RWPE1 (cell line): Measurements from ENCODE around the gene NOP58.
"Not testable (repeated sequence)": the region's sequence is repeated elsewhere in the genome, so short reads cannot be mapped to it uniquely, and the experiment has no call there.

ENCODE experiments used
- CTCF ChIA-PET: fragments of 350-600 bp; sonication (Branson Sonifier 250); formaldehyde crosslinking; extraction: SDS; loops from one replicate; lab custom pipeline; 2021; lab: Yijun Ruan, JAX
- POLR2A ChIA-PET: fragments of 400-600 bp; formaldehyde crosslinking; extraction: SDS; loops from one replicate; lab custom pipeline; 2020; ENCODE audit warnings: antibody characterized with exemption; ENCODE audit not compliant: low non-redundant PET; lab: Yijun Ruan, JAX
- DNase-seq: peaks from one replicate; pipeline ENCODE4 v3.0.0; 2012; ENCODE audit warnings: low spot score
- H3K27ac ChIP-seq: fragments of 450-650 bp; 2 replicates; pipeline ENCODE4 v1.5.1; 2017
- TF ChIP-seq, protein P1 (sequence below): fragments of 450-650 bp; conservative IDR thresholded peaks from 2 replicates; pipeline ENCODE4 v1.5.1; 2017; ENCODE audit warnings: low read depth, mild to moderate bottlenecking

Gene NOP58

GRCh38 chr2:202299712-202300111 lies 34.1 kb downstream of the NOP58 start:
- no peak for DNase-seq
- TF ChIP-seq, protein P1, sequence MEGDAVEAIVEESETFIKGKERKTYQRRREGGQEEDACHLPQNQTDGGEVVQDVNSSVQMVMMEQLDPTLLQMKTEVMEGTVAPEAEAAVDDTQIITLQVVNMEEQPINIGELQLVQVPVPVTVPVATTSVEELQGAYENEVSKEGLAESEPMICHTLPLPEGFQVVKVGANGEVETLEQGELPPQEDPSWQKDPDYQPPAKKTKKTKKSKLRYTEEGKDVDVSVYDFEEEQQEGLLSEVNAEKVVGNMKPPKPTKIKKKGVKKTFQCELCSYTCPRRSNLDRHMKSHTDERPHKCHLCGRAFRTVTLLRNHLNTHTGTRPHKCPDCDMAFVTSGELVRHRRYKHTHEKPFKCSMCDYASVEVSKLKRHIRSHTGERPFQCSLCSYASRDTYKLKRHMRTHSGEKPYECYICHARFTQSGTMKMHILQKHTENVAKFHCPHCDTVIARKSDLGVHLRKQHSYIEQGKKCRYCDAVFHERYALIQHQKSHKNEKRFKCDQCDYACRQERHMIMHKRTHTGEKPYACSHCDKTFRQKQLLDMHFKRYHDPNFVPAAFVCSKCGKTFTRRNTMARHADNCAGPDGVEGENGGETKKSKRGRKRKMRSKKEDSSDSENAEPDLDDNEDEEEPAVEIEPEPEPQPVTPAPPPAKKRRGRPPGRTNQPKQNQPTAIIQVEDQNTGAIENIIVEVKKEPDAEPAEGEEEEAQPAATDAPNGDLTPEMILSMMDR = no peak
- CTCF ChIA-PET = no interaction called here
- no peak overlapping the region for H3K27ac ChIP-seq
- POLR2A ChIA-PET = interaction anchor here (0.7 kb wide), 1 partner anchor 19 kb away, joined by 3 read pairs; no protein-coding TSS in a partner anchor

DNA sequence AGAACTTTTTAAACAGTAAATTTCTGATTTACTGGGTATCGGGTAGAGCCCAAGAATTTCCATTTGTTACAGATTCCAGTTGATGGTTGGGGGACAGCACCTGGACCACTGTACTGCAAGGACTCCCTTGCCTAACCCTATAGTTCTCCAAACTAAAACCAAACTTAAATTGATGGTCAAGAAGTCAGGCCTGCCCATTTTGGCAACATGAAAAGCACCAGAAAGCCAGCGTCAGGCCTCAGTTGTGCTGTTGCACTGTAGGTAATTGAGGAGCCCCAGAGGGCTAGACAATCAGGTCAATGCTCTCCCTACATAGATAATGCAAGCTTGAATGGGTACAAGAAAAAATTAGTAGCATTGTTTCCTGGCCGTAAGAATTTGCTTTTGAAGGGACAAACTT lies 40.5 kb downstream of the NOP58 start:
- DNase-seq = no peak
- POLR2A ChIA-PET = no interaction called here
- TF ChIP-seq, protein P1 = no peak
- H3K27ac ChIP-seq = no peak overlapping the region
- CTCF ChIA-PET = no interaction called here

GRCh38 chr2:202307690-202308089 lies 42.1 kb downstream of the NOP58 start:
- TF ChIP-seq, protein P1 = no peak
- CTCF ChIA-PET = interaction anchor here (0.6 to 1.0 kb wide), 3 partner anchors 60 to 222 kb away, joined by 5 to 6 read pairs (median 6); no protein-coding TSS in a partner anchor
- H3K27ac ChIP-seq = no peak overlapping the region
- POLR2A ChIA-PET = interaction anchor here (0.6 kb wide), 1 partner anchor 37 kb away, joined by 3 read pairs; no protein-coding TSS in a partner anchor
- DNase-seq = no peak

DNA sequence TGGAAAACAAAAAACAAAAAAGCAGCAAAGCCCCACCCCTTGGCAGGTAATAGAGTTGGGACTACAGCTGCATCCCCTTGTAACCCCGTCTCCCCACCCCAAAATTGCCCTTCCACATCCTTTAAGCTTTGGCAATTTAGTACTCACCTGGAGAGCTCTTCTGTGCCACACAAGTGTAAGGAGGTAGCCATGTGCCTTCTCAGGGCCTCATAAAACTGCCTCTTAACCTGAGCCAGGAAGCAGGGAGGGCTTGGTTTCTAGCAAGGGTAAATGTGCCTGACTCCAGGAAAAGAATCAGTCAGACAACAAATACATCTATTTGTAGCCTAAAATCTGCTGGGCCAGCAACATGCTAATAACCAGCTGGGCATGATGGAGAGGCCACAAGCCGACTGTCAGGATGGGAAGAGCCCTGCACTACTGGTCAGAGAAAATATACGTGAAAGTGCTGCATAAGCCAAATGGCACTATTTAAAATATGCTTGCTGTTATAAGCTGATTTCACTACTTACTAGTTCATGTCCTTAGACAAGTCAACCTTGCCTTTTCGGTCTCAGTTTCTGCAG lies 46.3 kb downstream of the NOP58 start:
- no peak for DNase-seq
- TF ChIP-seq, protein P1 = no peak
- 0 out of 2 replicates have a peak overlapping the region, but pooled peaks have one; percentile 8 for H3K27ac ChIP-seq
- POLR2A ChIA-PET = no interaction called here
- CTCF ChIA-PET = no interaction called here

GRCh38 chr2:202314116-202314515 lies 48.6 kb downstream of the NOP58 start:
- TF ChIP-seq, protein P1 = no peak
- DNase-seq = no peak
- CTCF ChIA-PET = interaction anchor here (0.5 kb wide), 1 partner anchor 672 kb away, joined by 4 read pairs; no protein-coding TSS in a partner anchor
- H3K27ac ChIP-seq = no peak overlapping the region
- POLR2A ChIA-PET = no interaction called here

DNA sequence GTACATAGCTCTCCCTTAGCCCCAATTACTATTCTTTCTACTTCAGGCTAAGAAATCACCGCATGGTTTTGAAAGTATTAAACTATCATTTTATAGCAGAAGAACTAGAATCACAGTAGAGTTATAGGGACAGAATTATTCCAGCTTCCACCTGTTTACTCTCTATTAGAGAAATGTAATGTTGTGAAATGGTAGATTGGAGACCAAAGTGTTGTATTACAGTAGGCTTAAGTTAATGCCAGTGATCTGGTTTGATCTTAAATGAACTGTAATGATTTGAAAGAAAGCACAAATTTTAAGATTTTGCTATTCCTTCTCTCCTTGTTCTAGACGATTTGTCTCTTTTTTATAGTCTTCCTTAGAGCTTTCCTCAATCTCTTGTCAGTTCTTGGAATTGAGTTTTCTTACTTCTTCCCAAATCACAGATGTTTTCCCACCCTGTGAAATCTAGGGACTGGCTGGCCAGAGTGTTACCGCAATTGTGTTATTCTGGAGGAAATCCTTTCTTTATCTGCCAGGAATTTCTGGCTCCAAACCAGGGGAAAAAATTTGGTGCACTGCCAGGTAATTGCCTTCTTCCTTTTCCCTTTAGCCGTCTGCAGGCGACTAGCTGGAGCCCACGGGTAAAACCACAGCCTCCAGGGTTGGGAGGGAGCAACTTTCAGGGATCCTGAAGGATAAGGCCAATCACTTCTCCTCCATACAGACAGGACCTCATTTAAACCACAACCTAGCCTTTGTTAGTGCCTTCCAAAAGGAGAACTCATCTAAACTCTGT lies 51.7 kb downstream of the NOP58 start:
- H3K27ac ChIP-seq = no peak overlapping the region
- CTCF ChIA-PET = interaction anchor here (0.7 to 1.0 kb wide), 2 partner anchors 10 to 459 kb away, joined by 3 read pairs; no protein-coding TSS in a partner anchor
- DNase-seq = peak; percentile 42
- POLR2A ChIA-PET = interaction anchor here (0.7 kb wide), 1 partner anchor 62 kb away, joined by 3 read pairs; no protein-coding TSS in a partner anchor
- TF ChIP-seq, protein P1 = no peak

DNA sequence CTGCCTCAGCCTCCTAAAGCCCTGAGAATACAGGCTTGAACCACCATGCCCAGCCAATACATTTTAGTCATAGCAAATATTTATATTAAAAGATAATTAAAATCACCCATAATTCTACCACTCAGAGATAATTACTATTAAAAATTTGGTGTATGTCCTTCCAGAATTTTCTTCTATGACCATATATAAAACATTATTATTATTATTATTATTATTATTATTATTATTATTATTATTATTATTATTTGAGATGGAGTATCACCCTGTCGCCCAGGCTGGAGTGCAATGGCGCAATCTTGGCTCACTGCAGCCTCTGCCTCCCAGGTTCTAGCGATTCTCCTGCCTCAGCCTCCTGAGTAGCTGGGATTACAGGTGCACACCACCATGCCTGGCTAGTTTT lies 54.8 kb downstream of the NOP58 start:
- CTCF ChIA-PET = interaction anchor here (0.6 kb wide), 1 partner anchor 24 kb away, joined by 4 read pairs; no protein-coding TSS in a partner anchor
- POLR2A ChIA-PET, DNase-seq, H3K27ac ChIP-seq: not testable (repeated sequence)
